BJ (cell line): ENCODE data around the gene C1orf50. TPM values are rescaled to one million over a fixed set of nuclear protein-coding genes. Genes with fewer than 3 reads are reported as not detected.

Source experiments
- CTCF ChIA-PET: fragments of 350-600 bp; formaldehyde crosslinking; extraction: SDS; loops from one replicate; lab custom pipeline; 2021; ENCODE audit warnings: antibody characterized with exemption, inconsistent platforms; lab: Yijun Ruan, JAX
- POLR2A ChIA-PET: fragments of 300-600 bp; sonication (Branson Sonifier 250); formaldehyde crosslinking; extraction: SDS; loops from one replicate; lab custom pipeline; 2021; ENCODE audit warnings: antibody characterized with exemption; lab: Charles Lee
- DNase-seq: peaks from one replicate; pipeline ENCODE4 v3.0.0-alpha.2; 2011; ENCODE audit warnings: low read depth
- H3K27me3 ChIP-seq: 2 replicates; pipeline ENCODE4 v1.6.0; 2011; ENCODE audit warnings: low read length; ENCODE audit not compliant: control insufficient read depth, insufficient read depth
- H3K36me3 ChIP-seq: 2 replicates; pipeline ENCODE4 v1.5.1; 2011; ENCODE audit warnings: low read length; ENCODE audit not compliant: control insufficient read depth, insufficient read depth
- H3K4me3 ChIP-seq: 2 replicates; pipeline ENCODE4 v1.5.1; 2011; ENCODE audit warnings: low read depth, mild to moderate bottlenecking, control low read depth, low read length
- polyA plus RNA-seq: library from polyadenylated mRNA; depleted of rRNA; stranded (reverse); fragments of >200 nt; gene quantifications from 2 replicates; pipeline ENCODE4 v1.2.3, GENCODE V29; 2011
- TF ChIP-seq, protein P1 (sequence below): IDR thresholded peaks from 2 replicates; pipeline ENCODE4 v1.5.1; 2011; ENCODE audit warnings: low read depth, mild to moderate bottlenecking, control low read depth, inconsistent platforms, low read length, moderate library complexity; ENCODE audit not compliant: insufficient read depth

C1orf50 gene
- polyA plus RNA-seq, 1 experiment = 2.0 TPM

DNA sequence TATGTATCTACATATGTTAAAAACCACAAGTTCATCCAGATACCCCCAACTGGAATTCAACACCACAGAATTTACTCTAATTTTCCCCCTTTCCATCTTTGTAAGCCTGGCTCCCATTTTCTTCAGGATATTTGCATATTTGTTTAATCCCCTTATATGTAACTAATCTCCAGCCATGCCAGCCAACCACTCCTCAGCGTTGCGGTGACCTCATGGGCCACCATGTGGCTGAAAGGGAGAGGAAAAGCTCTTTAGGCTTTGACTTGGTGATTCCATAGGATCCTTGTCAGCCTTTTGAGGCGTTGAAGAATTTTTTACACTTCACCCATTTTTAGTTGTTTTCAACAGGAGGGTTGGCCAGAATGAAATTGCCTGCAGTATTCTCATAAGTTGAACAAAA is 37.0 kb upstream of the C1orf50 start:
- DNase-seq = no peak
- no peak overlapping the region for H3K4me3 ChIP-seq
- ChIA-PET CTCF (no interaction called here), POLR2A (no interaction called here)
- TF ChIP-seq, protein P1, sequence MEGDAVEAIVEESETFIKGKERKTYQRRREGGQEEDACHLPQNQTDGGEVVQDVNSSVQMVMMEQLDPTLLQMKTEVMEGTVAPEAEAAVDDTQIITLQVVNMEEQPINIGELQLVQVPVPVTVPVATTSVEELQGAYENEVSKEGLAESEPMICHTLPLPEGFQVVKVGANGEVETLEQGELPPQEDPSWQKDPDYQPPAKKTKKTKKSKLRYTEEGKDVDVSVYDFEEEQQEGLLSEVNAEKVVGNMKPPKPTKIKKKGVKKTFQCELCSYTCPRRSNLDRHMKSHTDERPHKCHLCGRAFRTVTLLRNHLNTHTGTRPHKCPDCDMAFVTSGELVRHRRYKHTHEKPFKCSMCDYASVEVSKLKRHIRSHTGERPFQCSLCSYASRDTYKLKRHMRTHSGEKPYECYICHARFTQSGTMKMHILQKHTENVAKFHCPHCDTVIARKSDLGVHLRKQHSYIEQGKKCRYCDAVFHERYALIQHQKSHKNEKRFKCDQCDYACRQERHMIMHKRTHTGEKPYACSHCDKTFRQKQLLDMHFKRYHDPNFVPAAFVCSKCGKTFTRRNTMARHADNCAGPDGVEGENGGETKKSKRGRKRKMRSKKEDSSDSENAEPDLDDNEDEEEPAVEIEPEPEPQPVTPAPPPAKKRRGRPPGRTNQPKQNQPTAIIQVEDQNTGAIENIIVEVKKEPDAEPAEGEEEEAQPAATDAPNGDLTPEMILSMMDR = no peak
- no peaks in the 10 kb centered on the region for H3K27me3 ChIP-seq
- H3K36me3 ChIP-seq = no peaks in the 10 kb centered on the region

DNA sequence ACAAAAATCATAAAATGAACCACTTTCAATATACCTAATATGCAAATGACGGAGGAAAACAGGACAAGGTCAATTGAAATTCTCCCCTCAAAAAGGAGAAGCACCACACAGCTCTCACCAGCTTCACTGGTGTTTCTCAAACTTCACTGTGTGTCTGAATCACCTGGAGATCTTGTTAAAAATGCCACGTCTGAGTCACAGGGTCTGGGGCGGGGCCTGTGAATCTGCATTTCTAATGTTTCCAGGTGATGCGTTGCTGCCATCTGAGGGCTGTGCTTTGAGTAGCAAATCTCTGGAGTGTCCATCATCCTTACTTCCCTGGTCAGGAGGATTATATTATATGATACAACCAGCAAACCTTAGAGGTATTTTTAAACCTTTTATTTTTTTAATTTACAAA is 36.1 kb upstream of the C1orf50 start:
- H3K36me3 ChIP-seq = no peaks in the 10 kb centered on the region
- TF ChIP-seq, protein P1 = no peak
- CTCF ChIA-PET = no interaction called here
- no peaks in the 10 kb centered on the region for H3K27me3 ChIP-seq
- no peak for DNase-seq
- POLR2A ChIA-PET = no interaction called here
- no peak overlapping the region for H3K4me3 ChIP-seq

DNA sequence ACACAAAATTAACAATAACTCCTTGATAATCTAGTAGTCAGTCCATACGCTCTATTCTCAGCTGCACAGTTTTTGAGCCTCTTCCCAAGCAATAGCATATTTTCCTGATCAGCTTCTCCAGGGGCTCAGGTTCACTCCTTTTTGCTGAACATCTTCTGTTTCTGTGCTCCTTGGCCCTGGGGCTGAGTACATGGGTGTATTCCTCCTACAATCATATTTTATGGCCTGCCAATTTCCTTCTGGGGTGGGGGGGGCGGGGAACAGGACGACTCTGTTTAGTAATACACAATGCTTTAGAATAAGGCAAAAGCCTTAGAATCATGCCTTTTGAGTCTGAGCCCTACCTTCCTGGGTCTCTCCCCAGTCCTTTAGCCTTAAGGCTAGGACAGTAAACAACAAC is 35.5 kb upstream of the C1orf50 start:
- H3K4me3 ChIP-seq = no peak overlapping the region
- no peaks in the 10 kb centered on the region for H3K27me3 ChIP-seq
- POLR2A ChIA-PET = no interaction called here
- TF ChIP-seq, protein P1 = no peak
- no peak for DNase-seq
- CTCF ChIA-PET = no interaction called here
- no peaks in the 10 kb centered on the region for H3K36me3 ChIP-seq

DNA sequence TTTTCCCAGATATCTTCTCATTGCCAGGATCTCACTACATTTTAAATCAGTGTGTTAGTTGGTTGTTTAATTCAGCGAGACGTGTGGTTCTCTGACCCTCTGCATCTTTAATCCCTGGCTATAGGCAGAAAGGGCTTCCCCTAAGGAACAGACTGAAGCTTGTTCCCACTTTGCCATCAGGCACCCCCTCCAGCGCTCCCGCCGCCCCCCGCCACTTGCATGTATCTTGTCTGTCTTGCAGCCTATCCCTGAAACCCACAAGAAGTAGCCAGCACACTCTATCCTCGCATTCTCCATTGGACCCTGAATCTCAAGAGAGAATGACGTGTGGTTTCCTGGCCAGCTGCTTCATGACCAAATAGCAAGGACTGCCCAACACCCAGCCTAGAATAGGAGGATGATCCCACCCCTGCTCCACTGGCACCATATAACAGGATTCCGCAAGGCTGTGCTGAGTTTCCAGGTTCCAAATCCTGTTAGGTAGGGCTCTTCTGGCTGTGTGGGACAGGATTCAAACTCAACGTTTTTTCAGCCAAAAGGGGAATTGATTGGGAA is 34.8 kb upstream of the C1orf50 start:
- ChIA-PET POLR2A (no interaction called here), CTCF (no interaction called here)
- DNase-seq = no peak
- H3K4me3 ChIP-seq = no peak overlapping the region
- no peaks in the 10 kb centered on the region for H3K27me3 ChIP-seq
- H3K36me3 ChIP-seq = no peaks in the 10 kb centered on the region
- TF ChIP-seq, protein P1 = no peak

DNA sequence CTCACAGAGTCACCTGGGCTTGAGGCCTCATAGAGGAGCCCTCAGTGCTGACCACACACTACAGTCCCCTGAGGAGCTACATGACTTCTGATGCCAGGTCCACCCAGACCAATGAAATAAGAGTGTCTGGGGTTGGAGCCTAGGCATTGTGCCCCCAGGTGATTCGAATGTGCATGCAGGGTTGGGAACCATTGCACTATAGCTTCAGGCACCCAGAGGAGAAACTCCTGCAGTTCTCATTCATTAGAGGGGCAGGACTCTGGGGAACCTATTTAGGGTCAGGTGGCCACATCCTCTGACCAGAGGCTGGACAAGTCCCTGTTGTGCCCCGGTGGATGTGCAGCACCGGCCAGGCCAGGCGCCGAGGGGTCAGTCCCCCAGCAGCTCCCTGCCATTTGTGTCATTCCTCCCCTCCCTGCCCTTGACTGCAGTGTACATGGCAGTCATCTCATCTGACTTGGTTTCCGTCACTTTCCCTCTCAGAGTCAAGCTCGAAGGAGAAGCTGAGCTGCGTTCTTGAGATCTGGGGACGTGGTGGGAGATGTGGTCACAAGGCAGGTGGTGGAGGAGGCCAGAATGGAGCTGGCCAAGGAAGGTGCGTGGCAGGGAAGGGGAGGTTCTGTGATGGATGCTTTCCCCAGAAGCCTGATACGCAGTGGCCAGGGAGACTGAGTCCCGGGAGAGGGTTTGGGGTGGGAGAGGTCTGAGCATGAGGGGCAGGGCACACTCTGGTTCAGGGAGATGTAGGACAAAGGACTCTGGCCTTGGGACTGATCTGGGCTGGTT is 33.4 kb upstream of the C1orf50 start:
- ChIA-PET CTCF (interaction anchor here (1.3 to 5.5 kb wide), 2 partner anchors 12 to 48 kb away, joined by 3 to 28 read pairs; no protein-coding TSS in a partner anchor), POLR2A (no interaction called here)
- Histone ChIP-seq H3K4me3 (no peak overlapping the region), H3K36me3 (no peaks in the 10 kb centered on the region), H3K27me3 (no peaks in the 10 kb centered on the region)
- TF ChIP-seq, protein P1 = no peak
- no peak for DNase-seq
